ENCODE results near the gene CDK15. TPM values are rescaled to one million over a fixed set of nuclear protein-coding genes. Genes with fewer than 3 reads are reported as not detected.

CDK15 gene
- total RNA-seq, 1 experiment from 2014 or later: not detected

DNA sequence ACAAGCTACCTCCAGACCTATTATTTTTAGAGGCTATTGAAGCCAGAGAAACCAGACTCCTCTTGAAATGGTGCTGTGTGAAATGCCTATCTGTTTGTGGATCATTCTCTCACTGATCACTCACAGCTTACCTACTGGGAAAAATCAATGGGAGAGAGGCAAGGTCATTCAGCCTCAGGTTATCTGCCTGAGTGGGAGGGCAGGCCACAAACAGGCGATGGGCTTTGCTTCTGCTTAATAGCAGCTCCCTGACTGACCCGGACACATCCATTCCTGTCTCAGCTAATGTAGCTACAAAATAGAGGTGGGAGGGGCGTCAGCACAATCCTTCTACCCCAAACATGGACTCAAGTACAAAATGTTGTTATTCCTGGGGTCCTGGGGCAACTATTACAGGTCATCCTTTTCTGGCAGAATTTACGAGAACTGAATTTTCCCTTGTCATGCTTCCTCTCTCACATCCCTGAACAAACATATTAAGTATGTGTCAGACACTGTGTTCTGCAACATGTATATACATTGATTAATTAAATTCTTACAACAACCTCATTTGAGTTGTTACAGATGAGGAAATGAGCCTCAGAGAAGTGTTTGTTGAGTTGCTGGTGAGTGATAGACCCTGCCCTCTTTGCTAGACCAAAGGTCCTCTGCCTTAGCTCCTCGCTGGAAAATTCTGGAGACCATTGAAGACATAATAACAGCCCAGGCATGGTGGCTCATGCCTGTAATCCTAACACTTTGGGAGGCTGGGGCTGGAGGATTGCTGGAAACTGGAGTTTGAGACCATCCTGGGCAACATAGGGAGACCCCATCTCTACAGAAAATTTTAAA is 60.5 kb downstream of the CDK15 start:
- no TSS peak for BruUV-seq (replicated peaks)
- POLR2A ChIA-PET: no interaction called here
- no peak for ATAC-seq
- H3K4me3 ChIP-seq (replicated peaks in 1 of 2; ENCODE audit: low read depth in 1 of 2, low read length in 2 of 2): no peak overlapping the region
- H3K4me2 ChIP-seq (ENCODE audit: low read length): no peak overlapping the region
- TF ChIP-seq CBX3 (IDR thresholded peaks at IDR 0.05; ENCODE audit: low read depth) (no peak), EZH2phosphoT487 (IDR thresholded peaks at IDR 0.05; ENCODE audit: borderline replicate concordance) (no peak)
- TF ChIP-seq, protein P1, sequence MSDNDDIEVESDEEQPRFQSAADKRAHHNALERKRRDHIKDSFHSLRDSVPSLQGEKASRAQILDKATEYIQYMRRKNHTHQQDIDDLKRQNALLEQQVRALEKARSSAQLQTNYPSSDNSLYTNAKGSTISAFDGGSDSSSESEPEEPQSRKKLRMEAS (IDR thresholded peaks at IDR 0.05): no peak
- no peak overlapping the region for H3K9ac ChIP-seq (ENCODE audit: low read length)
- H3K4me1 ChIP-seq (ENCODE audit: control insufficient read depth in 1 of 2, insufficient read depth in 2 of 2, low read length in 2 of 2): no peaks in the 10 kb centered on the region
- intact Hi-C loops (cut with micrococcal nuclease): no loop called here
- H3K9me3 ChIP-seq (ENCODE audit: control insufficient read depth in 1 of 2, insufficient read depth in 1 of 2, low read depth in 1 of 2, low read length in 2 of 2): no peaks in the 10 kb centered on the region
- H3K27ac ChIP-seq (ENCODE audit: low read depth, low read length): no peak overlapping the region
- H3K27me3 ChIP-seq (ENCODE audit: insufficient read depth, low read length): no peaks in the 10 kb centered on the region
- CTCF ChIA-PET: no interaction called here
- no peak for DNase-seq (ENCODE audit: low read depth, low spot score)
- RAD21 ChIA-PET (ENCODE audit: low non-redundant PET in 1 of 2, low total read pairs in 2 of 2, uncharacterized antibody in 2 of 2, unreplicated experiment in 2 of 2): no interaction called here
- H3K9me2 ChIP-seq (ENCODE audit: insufficient read depth): no peaks in the 10 kb centered on the region
- H2AFZ ChIP-seq (ENCODE audit: low read depth, low read length, poor library complexity, severe bottlenecking): no peak overlapping the region
- no peaks in the 10 kb centered on the region for H3K79me2 ChIP-seq (ENCODE audit: insufficient read depth, low read length)
- no peaks in the 10 kb centered on the region for H4K20me1 ChIP-seq (ENCODE audit: insufficient read depth)
- H3K36me3 ChIP-seq (ENCODE audit: control insufficient read depth in 1 of 2, insufficient read depth in 2 of 2, low read length in 2 of 2): no peaks in the 10 kb centered on the region

DNA sequence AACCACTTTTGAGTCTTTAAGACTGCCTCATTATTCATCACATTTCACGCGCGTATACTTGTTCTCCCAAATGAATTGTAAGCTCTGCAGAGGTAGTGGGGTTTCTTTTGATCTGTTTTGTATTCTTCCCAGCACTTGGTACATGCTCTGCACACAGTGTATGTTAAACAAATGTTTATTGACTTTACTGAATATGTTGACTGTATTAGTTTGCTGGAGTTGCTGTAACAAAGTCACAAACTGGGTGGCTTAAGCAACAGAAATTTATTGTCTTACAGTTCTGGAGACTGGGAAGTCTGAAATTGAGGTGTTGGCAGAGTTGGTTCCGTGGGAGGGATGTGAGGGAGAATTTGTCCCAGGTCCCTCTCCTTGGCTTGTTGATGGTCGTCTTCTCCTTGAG is 65.1 kb downstream of the CDK15 start:
- Histone ChIP-seq H3K9me2 (ENCODE audit: insufficient read depth) (no peaks in the 10 kb centered on the region), H3K9me3 (ENCODE audit: control insufficient read depth in 1 of 2, insufficient read depth in 1 of 2, low read depth in 1 of 2, low read length in 2 of 2) (no peaks in the 10 kb centered on the region), H3K4me2 (ENCODE audit: low read length) (no peak overlapping the region), H3K4me1 (ENCODE audit: control insufficient read depth in 1 of 2, insufficient read depth in 2 of 2, low read length in 2 of 2) (no peaks in the 10 kb centered on the region), H3K27me3 (ENCODE audit: insufficient read depth, low read length) (no peaks in the 10 kb centered on the region), H4K20me1 (ENCODE audit: insufficient read depth) (no peaks in the 10 kb centered on the region), H3K36me3 (ENCODE audit: control insufficient read depth in 1 of 2, insufficient read depth in 2 of 2, low read length in 2 of 2) (no peaks in the 10 kb centered on the region), H2AFZ (ENCODE audit: low read depth, low read length, poor library complexity, severe bottlenecking) (no peak overlapping the region), H3K9ac (ENCODE audit: low read length) (no peak overlapping the region), H3K4me3 (replicated peaks in 1 of 2; ENCODE audit: low read depth in 1 of 2, low read length in 2 of 2) (no peak overlapping the region), H3K79me2 (ENCODE audit: insufficient read depth, low read length) (no peaks in the 10 kb centered on the region), H3K27ac (ENCODE audit: low read depth, low read length) (no peak overlapping the region)
- ChIA-PET RAD21 (ENCODE audit: low non-redundant PET in 1 of 2, low total read pairs in 2 of 2, uncharacterized antibody in 2 of 2, unreplicated experiment in 2 of 2) (no interaction called here), POLR2A (no interaction called here), CTCF (no interaction called here)
- BruUV-seq (replicated peaks): no TSS peak
- intact Hi-C loops (cut with micrococcal nuclease): no loop called here
- no peak for ATAC-seq
- no peak for TF ChIP-seq SP1 (IDR thresholded peaks at IDR 0.05; ENCODE audit: low read depth)
- no peak for TF ChIP-seq CBX3 (IDR thresholded peaks at IDR 0.05; ENCODE audit: low read depth)
- TF ChIP-seq EGR1 (IDR thresholded peaks at IDR 0.05; ENCODE audit: low read depth): no peak
- TF ChIP-seq, protein P2, sequence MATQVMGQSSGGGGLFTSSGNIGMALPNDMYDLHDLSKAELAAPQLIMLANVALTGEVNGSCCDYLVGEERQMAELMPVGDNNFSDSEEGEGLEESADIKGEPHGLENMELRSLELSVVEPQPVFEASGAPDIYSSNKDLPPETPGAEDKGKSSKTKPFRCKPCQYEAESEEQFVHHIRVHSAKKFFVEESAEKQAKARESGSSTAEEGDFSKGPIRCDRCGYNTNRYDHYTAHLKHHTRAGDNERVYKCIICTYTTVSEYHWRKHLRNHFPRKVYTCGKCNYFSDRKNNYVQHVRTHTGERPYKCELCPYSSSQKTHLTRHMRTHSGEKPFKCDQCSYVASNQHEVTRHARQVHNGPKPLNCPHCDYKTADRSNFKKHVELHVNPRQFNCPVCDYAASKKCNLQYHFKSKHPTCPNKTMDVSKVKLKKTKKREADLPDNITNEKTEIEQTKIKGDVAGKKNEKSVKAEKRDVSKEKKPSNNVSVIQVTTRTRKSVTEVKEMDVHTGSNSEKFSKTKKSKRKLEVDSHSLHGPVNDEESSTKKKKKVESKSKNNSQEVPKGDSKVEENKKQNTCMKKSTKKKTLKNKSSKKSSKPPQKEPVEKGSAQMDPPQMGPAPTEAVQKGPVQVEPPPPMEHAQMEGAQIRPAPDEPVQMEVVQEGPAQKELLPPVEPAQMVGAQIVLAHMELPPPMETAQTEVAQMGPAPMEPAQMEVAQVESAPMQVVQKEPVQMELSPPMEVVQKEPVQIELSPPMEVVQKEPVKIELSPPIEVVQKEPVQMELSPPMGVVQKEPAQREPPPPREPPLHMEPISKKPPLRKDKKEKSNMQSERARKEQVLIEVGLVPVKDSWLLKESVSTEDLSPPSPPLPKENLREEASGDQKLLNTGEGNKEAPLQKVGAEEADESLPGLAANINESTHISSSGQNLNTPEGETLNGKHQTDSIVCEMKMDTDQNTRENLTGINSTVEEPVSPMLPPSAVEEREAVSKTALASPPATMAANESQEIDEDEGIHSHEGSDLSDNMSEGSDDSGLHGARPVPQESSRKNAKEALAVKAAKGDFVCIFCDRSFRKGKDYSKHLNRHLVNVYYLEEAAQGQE (IDR thresholded peaks at IDR 0.05; ENCODE audit: low read depth): no peak
- no peak for TF ChIP-seq SIN3A (IDR thresholded peaks at IDR 0.05; ENCODE audit: low read depth)
- TF ChIP-seq RAD21 (IDR thresholded peaks at IDR 0.05; ENCODE audit: low read depth): no peak
- no peak for TF ChIP-seq POLR2AphosphoS5 (IDR thresholded peaks at IDR 0.05; ENCODE audit: low read depth, low read length)
- TF ChIP-seq FOSL1 (IDR thresholded peaks at IDR 0.05; ENCODE audit: low read depth): no peak
- no peak for TF ChIP-seq ELF1 (IDR thresholded peaks at IDR 0.05; ENCODE audit: borderline replicate concordance, low read depth)
- TF ChIP-seq EZH2phosphoT487 (IDR thresholded peaks at IDR 0.05; ENCODE audit: borderline replicate concordance): no peak
- no peak for TF ChIP-seq ZFX (IDR thresholded peaks at IDR 0.05)
- no peak for DNase-seq (ENCODE audit: low read depth, low spot score)

All from HCT116 (cell line).